Endothelial cell of umbilical vein (primary cell): ENCODE results near the gene PRUNE2.

ENCODE experiments used
- CTCF ChIP-seq, 2 donors: IDR thresholded peaks; 1 replicate in 1 of 2; 2 replicates in 1 of 2; pipeline ENCODE4 v1.5.1; 2011; ENCODE audit warnings: low read length in 2 of 2, mild to moderate bottlenecking in 2 of 2, moderate library complexity in 2 of 2, control low read depth in 1 of 2, inconsistent platforms in 1 of 2, low read depth in 1 of 2; ENCODE audit not compliant: insufficient read depth in 1 of 2; ENCODE audit errors: extremely low read depth in 1 of 2
- EZH2 ChIP-seq: IDR thresholded peaks from 2 replicates; pipeline ENCODE4 v1.6.1; 2012; ENCODE audit warnings: borderline replicate concordance, low read depth, mild to moderate bottlenecking, moderate library complexity, low read length, inconsistent platforms; ENCODE audit not compliant: severe bottlenecking
- FOS ChIP-seq: IDR thresholded peaks from 2 replicates; pipeline ENCODE4 v1.6.1; 2011; ENCODE audit warnings: mild to moderate bottlenecking, low read length, moderate library complexity, borderline replicate concordance; ENCODE audit not compliant: insufficient read depth
- GATA2 ChIP-seq: IDR thresholded peaks from 2 replicates; pipeline ENCODE4 v1.7.0; 2011; ENCODE audit warnings: low read depth, mild to moderate bottlenecking, moderate library complexity, mixed read lengths, low read length; ENCODE audit not compliant: insufficient read length, insufficient read depth
- MAX ChIP-seq: IDR thresholded peaks from 2 replicates; pipeline ENCODE4 v1.6.1; 2011; ENCODE audit not compliant: insufficient read depth, insufficient read length
- MYC ChIP-seq: IDR thresholded peaks from one replicate; pipeline ENCODE4 v1.6.1; 2011; ENCODE audit warnings: mild to moderate bottlenecking, low read depth, low read length
- POLR2A ChIP-seq: IDR thresholded peaks from 2 replicates; pipeline ENCODE4 v1.6.1; 2012; ENCODE audit warnings: low read depth, mild to moderate bottlenecking, control low read depth, low read length
- POLR2AphosphoS5 ChIP-seq: IDR thresholded peaks from 2 replicates; pipeline ENCODE4 v1.6.1; 2012; ENCODE audit warnings: low read depth, mild to moderate bottlenecking, control low read depth, low read length, moderate library complexity; ENCODE audit not compliant: insufficient read depth

- TF ChIP-seq CTCF (IDR thresholded peaks at IDR 0.05; ENCODE audit: extremely low read depth in 1 of 2, insufficient read depth in 1 of 2, low read depth in 1 of 2, low read length in 2 of 2) (no peak), POLR2A (no peak), MAX (no peak), EZH2 (no peak), FOS (no peak), POLR2AphosphoS5 (no peak), MYC (no peak), GATA2 (no peak)
Observed at GRCh38 chr9:76732341-76732958, 173.5 kb downstream of the PRUNE2 start.
